Measurements from ENCODE around the gene MAGOH.
"Not testable (repeated sequence)": the region's sequence is repeated elsewhere in the genome, so short reads cannot be mapped to it uniquely, and the experiment has no call there.

Gene MAGOH
- total RNA-seq: 20.1 to 61.7 (median 22.2) reads per million in 3 experiments

GRCh38 chr1:53238197-53239155 is at the start of gene MAGOH:
MAGOH (minus strand) TSS chr1:53238518; CDS start chr1:53238448, 70 bp downstream.
- peak; percentile 92 for DNase-seq

- no peak for DNase-seq
Measured at GRCh38 chr1:53286955-53287354, 48.6 kb upstream of the MAGOH start.

DNA sequence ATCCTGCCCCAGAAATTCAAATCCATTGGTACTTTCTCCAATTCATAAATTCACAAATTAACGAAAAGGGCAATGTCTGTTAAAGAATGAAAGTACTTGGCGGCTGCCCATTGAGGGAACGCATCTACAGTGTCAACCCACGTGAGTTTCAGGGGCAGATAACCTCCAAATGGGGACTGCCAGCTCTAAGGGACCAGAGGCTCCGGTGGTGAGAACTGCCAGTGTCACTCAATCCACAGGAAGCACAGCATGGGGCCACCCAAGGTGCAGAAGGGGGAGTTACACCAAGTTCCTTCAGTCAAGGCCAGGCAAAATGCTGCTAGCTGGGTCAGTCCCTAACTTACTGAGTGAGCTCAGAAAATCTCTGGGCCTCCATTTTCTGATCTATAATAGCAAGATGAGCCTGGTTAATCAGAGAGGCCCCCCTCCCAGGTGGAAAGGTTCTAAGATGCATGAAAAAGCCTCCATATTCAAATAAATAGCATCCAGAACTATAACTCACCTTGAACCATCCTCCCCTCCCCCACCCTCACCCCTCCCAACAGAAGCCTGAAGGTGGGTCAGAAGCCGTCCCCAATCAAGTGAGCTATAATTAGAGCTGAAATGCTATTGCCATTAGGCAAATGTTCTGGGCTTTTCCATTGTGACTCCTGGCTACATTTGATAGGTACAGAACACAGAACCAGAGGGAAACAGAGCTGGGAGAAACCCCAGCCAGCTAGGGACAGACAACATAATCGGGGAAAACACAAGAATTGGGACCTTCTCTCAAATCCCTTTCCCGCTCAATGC is 47.8 kb upstream of the MAGOH start:
- no peak for DNase-seq

DNA sequence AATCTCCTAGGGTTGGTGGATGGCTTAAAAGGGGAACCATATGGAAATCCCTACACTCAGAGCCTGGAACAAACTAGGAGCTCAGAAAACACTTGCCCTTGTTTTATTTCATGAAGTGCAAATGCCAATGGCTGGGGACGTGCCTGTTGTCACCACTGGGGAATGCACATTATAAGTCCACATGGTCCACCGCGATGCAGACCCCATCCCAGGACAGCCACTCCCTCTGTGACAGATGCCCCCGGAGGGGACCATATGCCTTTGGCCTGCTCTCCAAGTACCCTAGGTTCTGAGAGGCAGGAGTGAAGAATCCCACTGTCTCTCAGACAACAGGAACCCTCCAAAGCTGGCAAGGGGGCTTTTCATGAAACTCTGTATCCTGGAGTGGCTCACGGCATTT is 47.2 kb upstream of the MAGOH start:
- no peak for DNase-seq

DNA sequence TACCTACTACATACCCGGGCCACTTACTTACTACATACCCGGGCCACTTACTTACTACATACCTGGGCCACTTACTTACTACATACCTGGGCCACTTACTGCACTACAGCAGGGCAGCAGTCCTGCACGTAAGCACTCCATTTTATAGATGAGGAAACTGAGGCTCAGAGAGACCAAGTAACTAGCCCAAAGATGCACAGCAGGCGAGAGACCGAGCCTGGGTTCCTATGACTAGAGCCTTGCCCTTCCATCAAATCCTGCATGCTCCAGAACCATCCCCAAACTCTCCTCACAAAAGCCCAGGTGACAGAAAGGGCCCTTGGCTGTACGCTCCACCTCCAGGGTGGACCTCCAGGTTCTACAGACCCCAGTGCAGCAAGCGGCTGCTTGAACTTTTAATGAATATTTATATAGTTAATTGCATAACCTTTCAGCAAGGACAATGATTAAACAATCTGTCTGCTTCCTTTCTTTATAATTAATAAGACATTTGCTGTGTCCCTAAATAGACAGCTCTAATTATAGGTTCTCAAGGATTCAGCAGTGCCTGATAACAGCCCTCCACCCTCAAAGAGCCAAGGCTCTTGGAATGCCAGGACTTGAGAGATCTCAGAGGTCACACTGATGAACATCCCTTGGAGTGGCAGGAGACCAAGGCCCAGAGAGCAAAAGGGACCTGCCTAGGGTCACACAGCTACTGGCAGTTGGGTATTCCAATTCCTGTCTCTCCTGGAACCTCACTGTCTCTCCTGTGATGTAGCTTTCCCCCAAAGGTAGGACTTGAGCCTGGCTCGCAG is 46.1 kb upstream of the MAGOH start:
- no peak for DNase-seq

DNA sequence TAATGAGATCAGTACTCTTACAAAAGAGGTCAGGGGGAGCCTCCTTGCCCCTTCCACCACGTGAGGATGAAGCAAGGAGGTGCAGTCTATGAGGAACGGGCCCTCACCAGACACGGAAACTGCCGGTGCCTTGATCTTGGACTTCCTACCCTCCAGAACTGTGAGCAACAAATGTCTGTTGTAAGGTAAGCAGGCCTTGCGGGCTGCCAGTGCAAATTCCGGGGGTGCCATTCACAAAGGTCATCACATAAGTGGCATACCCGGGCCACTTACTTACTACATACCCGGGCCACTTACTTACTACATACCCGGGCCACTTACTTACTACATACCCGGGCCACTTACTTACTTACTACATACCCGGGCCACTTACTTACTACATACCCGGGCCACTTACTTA is 44.8 kb upstream of the MAGOH start:
- not testable (repeated sequence) for DNase-seq

- no peak for DNase-seq
Measured at GRCh38 chr1:53281133-53281532, 42.8 kb upstream of the MAGOH start.

DNA sequence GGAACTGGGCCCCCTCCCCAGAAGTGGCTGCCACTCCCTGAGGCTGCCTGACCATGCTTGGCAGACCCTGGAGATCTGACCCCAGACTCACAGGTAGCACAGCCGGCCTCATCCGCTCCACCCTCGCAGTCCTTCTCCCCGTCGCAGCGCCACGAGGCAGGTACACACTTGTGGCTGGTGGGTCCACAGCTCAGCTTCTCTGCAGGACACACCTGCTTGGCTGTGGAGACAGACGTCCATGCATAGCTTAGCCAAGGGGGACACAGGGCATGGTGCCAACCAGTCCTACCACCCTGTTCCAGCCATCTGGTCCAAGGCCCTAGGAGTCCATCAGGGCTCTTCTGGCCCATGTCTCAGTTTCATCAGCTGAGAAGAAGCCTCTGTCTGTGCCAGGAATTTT is 42.2 kb upstream of the MAGOH start:
- no peak for DNase-seq

DNA sequence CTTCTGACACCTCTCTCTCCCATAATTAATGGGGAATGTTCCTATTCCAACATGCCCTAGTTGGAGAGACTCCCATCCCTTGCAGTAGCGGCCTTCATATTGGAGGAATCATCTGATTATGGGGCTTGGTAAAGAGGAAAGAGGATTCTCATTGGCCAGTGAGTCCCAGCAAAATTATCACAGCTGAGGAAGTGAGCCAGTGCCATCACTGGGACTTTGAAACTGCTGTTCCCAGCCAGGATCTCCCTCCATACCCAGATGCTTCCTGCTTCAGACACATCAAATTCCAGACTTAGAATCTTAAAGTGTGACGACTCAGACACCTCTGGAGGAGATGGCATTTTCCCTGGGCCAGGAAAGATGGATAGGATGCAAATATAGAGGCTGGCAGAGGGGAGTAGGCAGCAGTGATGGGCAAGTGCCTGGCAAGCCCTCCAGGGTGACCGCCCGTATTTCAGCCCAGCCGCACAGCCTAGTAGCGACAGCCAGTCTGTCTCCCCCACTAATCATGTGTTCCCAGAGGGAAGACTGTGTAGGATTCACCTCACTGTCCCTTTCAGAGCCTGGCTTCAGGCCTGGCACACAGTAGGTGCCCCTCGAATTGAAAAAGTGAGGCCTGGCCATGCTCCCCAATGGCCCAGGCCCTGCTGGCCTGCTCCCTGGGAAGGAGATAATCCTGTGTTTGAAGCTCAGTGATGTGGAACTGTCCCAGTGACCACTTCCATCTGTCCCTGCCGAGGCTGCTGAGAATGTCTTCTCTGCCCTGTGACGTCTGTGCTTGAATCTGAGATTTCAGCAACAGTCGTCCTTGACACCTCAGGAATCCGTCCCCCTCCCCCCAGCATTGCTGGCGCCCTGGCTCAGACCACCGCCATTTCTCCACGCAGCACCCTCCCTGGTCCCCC is 41.2 kb upstream of the MAGOH start:
- no peak for DNase-seq

DNA sequence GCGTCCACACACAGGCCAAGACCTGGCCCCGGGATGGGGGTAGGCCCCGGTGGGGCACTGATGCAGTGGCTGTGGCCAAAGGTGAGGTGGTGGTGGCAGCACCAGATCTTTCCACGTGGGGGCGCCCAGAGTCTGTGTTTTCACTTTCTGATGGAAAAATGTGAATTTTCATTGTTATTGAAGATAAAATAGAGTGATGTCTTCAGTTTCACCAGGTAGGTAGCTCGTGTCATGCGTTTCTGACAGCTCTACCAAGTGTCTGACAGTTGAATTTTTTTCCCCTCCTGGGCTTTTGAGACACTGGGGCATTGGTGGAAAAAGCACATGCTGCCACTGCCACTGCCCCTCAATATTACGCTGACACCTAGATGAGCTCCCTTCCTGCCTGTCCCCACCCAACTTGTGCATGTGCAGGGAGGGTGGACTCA is 40.0 kb upstream of the MAGOH start:
- peak; percentile 50 for DNase-seq

GRCh38 chr1:53277326-53277725 is 39.0 kb upstream of the MAGOH start:
- no peak for DNase-seq

- no peak for DNase-seq
Measured at GRCh38 chr1:53276902-53277281, 38.6 kb upstream of the MAGOH start.

- DNase-seq: no peak
Measured at GRCh38 chr1:53276153-53276901, 38.0 kb upstream of the MAGOH start.

- DNase-seq: no peak
Measured at GRCh38 chr1:53275566-53275965, 37.2 kb upstream of the MAGOH start.

DNA sequence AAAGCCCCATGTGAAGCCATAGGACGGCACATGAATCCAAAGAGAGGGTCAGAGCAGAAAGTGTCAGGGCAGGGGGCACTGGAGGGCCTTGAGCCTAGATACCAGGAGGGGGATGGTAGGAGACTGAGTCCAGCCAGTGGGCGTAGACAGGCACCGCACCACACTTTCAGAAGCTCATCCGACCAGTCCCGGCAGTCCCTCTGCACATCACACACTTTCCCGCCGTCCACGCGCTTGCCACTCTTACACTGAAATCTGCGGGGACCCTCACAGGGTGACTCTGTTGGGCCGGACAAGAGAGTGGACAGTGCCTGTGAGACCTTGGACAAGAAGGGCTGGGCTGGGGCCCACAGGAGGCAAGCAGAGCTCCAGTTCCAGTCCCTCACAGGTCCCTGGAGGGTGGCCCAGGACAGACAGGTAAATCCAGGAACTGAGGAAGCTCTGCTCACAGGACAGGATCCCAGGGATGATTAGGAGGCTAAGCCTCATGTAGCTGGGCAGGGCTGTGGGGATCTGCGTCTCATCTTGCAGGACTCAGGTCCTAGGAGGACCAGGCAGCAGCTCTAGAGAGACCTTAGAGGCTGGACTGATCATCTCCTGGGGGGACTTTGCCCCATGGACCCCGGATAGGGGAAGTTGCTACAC is 36.3 kb upstream of the MAGOH start:
- no peak for DNase-seq

DNA sequence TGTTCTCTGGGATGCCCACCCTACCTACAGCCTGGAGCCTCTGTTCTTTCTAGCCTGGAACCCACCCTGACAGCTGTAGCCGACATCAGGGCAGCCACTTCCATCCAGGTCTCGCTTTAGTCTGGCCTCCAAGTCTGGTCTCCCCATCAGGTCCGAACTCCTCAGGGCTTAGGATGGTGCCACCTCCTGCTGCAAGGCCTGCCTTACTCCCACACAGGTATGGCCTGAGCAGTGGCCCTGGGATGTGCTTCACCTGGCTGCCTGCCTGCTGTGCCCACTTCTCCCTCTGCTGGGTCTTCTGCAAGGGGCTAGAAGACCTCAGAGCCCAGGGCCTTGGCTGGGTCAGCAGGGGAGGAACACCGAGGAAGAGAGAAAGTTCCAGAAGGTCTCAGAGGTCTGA is 35.7 kb upstream of the MAGOH start:
- no peak for DNase-seq

DNA sequence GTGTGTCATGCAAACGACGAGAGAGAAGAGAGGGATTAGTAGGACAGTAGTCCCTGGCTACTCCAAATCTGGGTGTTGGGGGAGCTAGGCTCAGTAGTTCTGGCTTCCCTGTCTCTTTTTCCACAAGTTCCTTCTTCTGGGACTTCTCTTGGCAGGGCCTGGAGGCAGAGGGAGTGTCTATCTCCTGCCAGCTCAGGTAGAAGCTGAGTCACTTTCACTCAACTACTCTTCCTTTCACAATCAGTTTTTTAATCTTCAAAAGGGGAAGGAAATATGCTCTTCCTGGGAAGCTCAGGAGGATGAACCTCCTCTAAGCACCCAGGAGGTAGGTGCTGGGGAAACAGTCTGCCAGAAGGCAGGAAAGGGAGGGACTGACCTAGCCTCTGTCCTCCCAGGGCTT is 35.2 kb upstream of the MAGOH start:
- DNase-seq: no peak

DNA sequence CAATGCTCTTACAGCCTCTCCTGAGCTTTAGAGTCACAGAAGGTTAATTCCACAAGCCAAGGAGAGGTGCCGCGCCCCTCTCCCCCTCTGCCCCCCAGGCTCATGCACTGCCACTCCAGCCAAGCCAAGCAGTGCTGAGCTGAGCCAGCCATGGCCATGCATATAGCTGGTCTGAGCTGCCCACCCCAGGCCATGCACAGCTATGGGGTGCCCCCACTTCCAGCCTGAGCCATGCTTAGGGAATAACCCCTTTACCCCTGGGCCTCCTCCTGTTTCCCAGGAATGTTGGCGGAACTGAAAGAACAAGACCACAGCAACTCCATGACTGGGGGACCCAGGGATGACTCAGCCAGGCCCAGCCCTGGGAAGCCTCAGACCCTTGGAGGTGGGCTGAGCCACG is 34.0 kb upstream of the MAGOH start:
- DNase-seq: no peak

DNA sequence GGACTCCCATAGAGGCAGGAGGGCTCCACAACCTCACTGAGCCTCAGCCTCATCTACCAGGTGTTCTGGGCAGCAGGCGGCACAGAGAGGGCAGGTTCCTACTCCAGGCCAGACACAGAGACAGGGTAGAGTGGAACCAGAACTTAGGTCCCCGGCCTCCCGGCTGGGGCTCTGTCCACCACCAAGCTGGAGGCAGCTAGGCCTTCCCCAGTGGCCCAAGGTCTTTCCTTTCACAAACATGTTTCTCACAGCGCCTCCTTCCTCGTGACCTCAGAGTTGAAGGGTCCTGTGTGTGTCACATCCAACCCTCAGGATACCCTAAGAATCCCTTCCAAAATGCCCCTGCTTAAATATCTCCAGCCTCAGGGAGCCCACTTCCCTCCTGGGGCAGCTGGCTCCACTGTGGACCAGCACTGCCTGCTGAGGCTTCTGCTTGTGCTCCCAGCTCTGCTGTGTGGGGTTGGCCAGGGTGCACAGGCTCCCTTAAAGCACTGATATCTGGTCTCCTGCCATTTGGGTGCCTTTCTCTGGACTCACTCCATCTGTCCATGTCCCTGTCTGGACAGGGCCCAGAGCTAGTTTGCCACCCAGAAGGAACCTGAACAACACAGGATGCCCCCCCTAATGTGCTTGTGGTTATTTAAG is 33.2 kb upstream of the MAGOH start:
- DNase-seq: no peak

DNA sequence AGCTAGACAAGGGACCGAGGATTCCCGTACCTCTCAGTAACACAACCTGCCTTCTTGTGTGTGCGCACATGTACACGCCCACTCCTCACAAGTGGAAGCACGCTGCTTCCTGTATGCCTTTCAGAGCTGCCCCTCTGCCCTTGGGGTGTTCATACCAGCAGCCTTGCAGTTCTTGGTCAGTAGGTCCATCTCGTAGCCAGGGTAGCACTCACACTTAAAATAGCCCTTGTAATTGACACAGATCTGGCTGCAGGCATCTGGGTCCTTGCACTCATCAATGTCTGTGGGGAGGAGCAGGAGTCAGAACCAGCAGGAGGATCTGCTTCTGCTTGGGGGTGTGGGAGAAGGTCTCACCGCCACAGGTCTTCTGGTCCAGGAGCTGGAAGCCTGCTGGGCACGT is 32.6 kb upstream of the MAGOH start:
- DNase-seq: no peak
